HepG2 (cell line): ENCODE results near the gene NFIL3. TPM values are rescaled to one million over a fixed set of nuclear protein-coding genes. Genes with fewer than 3 reads are reported as not detected.

ENCODE experiments used
- AGO2 ChIP-seq: fragments of 200-400 bp; formaldehyde crosslinking; optimal IDR thresholded peaks from 2 replicates; pipeline ENCODE3; 2017; ENCODE audit warnings: mild to moderate bottlenecking, low read depth, low read length, moderate library complexity
- CENPX ChIP-seq: sonication (generic); formaldehyde crosslinking; IDR thresholded peaks from 2 replicates; pipeline ENCODE4 v1.9.0; 2021; ENCODE audit warnings: mild to moderate bottlenecking, missing genetic modification reagents, moderate library complexity
- HHEX ChIP-seq: IDR thresholded peaks from 2 replicates; pipeline ENCODE4 v1.6.1; 2016; ENCODE audit warnings: control low read depth
- LCORL ChIP-seq, 2 experiments: fragments of 450-650 bp in 1 of 2; sonication (generic) in 1 of 2; formaldehyde crosslinking in 1 of 2; IDR thresholded peaks; 2 replicates each; pipeline versions ENCODE4 v1.5.0 to v1.6.1; 2017 to 2020; ENCODE audit warnings: antibody characterized with exemption in 1 of 2, missing genetic modification reagents in 1 of 2
- MAF1 ChIP-seq: sonication (generic); formaldehyde crosslinking; IDR thresholded peaks from 2 replicates; pipeline ENCODE4 v1.5.0; 2020; ENCODE audit warnings: missing genetic modification reagents, borderline replicate concordance
- MAFG ChIP-seq: sonication (generic); formaldehyde crosslinking; IDR thresholded peaks from 2 replicates; pipeline ENCODE4 v1.5.1; 2020; ENCODE audit warnings: mild to moderate bottlenecking, missing genetic modification reagents
- NFKBIZ ChIP-seq: IDR thresholded peaks from 2 replicates; pipeline ENCODE4 v1.6.1; 2018; ENCODE audit warnings: missing genetic modification reagents, missing compliant biosample characterization
- RARA ChIP-seq: IDR thresholded peaks from 2 replicates; pipeline ENCODE4 v1.6.1; 2016; ENCODE audit warnings: missing genetic modification reagents, missing compliant biosample characterization
- RBM39 ChIP-seq: fragments of 200-400 bp; formaldehyde crosslinking; IDR thresholded peaks from one replicate; pipeline ENCODE4 v1.6.1; 2018; ENCODE audit warnings: antibody characterized with exemption, mild to moderate bottlenecking, low read depth, low read length; ENCODE audit not compliant: poor library complexity, severe bottlenecking
- TAF15 ChIP-seq: fragments of 200-400 bp; formaldehyde crosslinking; IDR thresholded peaks from one replicate; pipeline ENCODE4 v1.6.1; 2018; ENCODE audit warnings: mild to moderate bottlenecking, low read depth, low read length; ENCODE audit not compliant: poor library complexity, severe bottlenecking
- ZNF496 ChIP-seq: sonication (generic); formaldehyde crosslinking; IDR thresholded peaks from 2 replicates; pipeline ENCODE4 v1.8.1; 2023; ENCODE audit warnings: mild to moderate bottlenecking, moderate library complexity, missing genetic modification reagents; ENCODE audit not compliant: insufficient replicate concordance
- ZNF552 ChIP-seq: sonication (generic); formaldehyde crosslinking; IDR thresholded peaks from 2 replicates; pipeline ENCODE4 v1.9.0; 2022; ENCODE audit warnings: missing genetic modification reagents, mild to moderate bottlenecking, borderline replicate concordance
- ZNF670 ChIP-seq: sonication (generic); formaldehyde crosslinking; IDR thresholded peaks from 2 replicates; pipeline ENCODE4 v1.8.0; 2022; ENCODE audit warnings: mild to moderate bottlenecking, missing genetic modification reagents, borderline replicate concordance
- ZNF891 ChIP-seq: sonication (generic); formaldehyde crosslinking; IDR thresholded peaks from 2 replicates; pipeline ENCODE4 v1.5.0; 2020; ENCODE audit warnings: mild to moderate bottlenecking, missing genetic modification reagents
- polyA plus RNA-seq, 8 experiments: library from polyadenylated mRNA; depleted of rRNA in 3 of 8; stranded (reverse) in 7 of 8; unstranded in 1 of 8; fragments of >200 nt; fragmentation: Illumina TruSeq in 4 of 8; extraction: Trizol in 4 of 8; gene quantifications; 2 replicates each; pipeline versions ENCODE4 v1.2.1 to v1.2.3, GENCODE V29; 2011 to 2016; ENCODE audit warnings: low read depth in 4 of 8, missing spikeins in 1 of 8, mixed read lengths in 1 of 8; ENCODE audit not compliant: insufficient read depth in 1 of 8
- total RNA-seq, 5 experiments: library from RNA; depleted of rRNA; stranded (reverse); fragments of >200 nt; fragmentation: Illumina TruSeq; extraction: Trizol; gene quantifications; 2 replicates each; pipeline ENCODE4 v1.2.3, GENCODE V29; 2016; ENCODE audit warnings: low read depth in 1 of 5
- TF ChIP-seq, protein P1 (sequence below): sonication (generic); formaldehyde crosslinking; IDR thresholded peaks from 2 replicates; pipeline ENCODE4 v1.4.0; 2020; ENCODE audit warnings: missing genetic modification reagents
- TF ChIP-seq, protein P2 (sequence below): sonication (generic); formaldehyde crosslinking; IDR thresholded peaks from 2 replicates; pipeline ENCODE4 v1.5.0; 2020; ENCODE audit warnings: missing genetic modification reagents
- TF ChIP-seq, protein P3 (sequence below): sonication (generic); formaldehyde crosslinking; IDR thresholded peaks from 2 replicates; pipeline ENCODE4 v1.9.0; 2021; ENCODE audit warnings: missing genetic modification reagents, borderline replicate concordance
- TF ChIP-seq, protein P4 (sequence below): sonication (generic); formaldehyde crosslinking; IDR thresholded peaks from 2 replicates; pipeline ENCODE4 v1.8.1; 2023; ENCODE audit warnings: mild to moderate bottlenecking, missing genetic modification reagents

NFIL3 gene
- total and polyA plus RNA-seq, 2 of the 13 experiments (the other 11 are each of a cell fraction or from before 2014, with no cell fraction given): 46.6 to 54.2 TPM

DNA sequence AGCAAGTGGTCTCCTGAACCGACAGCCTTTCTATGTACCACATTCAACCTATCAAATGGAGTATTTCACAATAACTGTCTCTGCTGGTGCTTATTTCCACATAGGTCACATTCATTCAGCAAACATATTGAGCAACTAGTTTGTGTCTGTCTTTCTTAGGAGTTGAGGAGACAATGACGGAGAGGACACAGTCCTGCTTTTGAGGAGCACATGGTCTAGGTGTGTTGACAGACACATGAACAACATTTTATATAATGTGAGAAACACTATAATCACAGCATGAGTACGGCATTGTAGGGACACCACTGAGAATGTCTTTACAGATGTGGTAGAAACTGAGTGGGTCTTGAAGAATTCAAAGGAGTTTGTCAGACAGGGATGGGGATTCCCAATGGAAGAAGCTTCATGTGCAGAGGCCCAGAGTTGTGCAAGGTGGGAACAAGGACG, 28.5 kb downstream of the NFIL3 start (continued):
- TF ChIP-seq TAF15 (no peak), ZNF891 (CRISPR knock-in tag) (no peak), ZNF670 (CRISPR knock-in tag) (0 out of 2 replicates have a peak, but pooled peaks have one; percentile 29), AGO2 (no peak), HHEX (CRISPR knock-in tag) (0 out of 2 replicates have a peak, but pooled peaks have one; percentile 12), RBM39 (no peak), CENPX (no peak), ZNF496 (no peak), MAFG (CRISPR knock-in tag) (no peak), ZNF552 (no peak), LCORL (IDR thresholded peaks at IDR 0.05) (no peak), LCORL (CRISPR knock-in tag; IDR thresholded peaks at IDR 0.05) (0 out of 2 replicates have a peak, but pooled peaks have one; percentile 44), RARA (CRISPR knock-in tag) (peak; percentile 90), MAF1 (CRISPR knock-in tag) (0 out of 2 replicates have a peak, but pooled peaks have one; percentile 37), NFKBIZ (CRISPR knock-in tag) (peak; percentile 75; the same call in 1 of the 2 replicates)
- TF ChIP-seq, protein P1, sequence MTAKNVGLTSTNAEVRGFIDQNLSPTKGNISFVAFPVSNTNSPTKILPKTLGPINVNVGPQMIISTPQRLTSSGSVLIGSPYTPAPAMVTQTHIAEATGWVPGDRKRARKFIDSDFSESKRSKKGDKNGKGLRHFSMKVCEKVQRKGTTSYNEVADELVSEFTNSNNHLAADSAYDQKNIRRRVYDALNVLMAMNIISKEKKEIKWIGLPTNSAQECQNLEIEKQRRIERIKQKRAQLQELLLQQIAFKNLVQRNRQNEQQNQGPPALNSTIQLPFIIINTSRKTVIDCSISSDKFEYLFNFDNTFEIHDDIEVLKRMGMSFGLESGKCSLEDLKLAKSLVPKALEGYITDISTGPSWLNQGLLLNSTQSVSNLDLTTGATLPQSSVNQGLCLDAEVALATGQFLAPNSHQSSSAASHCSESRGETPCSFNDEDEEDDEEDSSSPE: peak; percentile 64; the same call in 1 of the 2 replicates
- TF ChIP-seq, protein P2, sequence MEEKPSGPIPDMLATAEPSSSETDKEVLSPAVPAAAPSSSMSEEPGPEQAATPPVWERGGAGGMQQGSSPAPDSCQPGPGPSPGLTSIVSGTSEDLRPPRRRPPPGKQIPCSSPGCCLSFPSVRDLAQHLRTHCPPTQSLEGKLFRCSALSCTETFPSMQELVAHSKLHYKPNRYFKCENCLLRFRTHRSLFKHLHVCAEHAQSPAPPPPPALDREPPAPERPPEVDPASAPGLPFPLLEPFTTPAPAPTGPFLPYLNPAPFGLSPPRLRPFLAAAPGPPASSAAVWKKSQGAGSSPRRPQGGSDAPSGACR (CRISPR knock-in tag): no peak
- TF ChIP-seq, protein P3, sequence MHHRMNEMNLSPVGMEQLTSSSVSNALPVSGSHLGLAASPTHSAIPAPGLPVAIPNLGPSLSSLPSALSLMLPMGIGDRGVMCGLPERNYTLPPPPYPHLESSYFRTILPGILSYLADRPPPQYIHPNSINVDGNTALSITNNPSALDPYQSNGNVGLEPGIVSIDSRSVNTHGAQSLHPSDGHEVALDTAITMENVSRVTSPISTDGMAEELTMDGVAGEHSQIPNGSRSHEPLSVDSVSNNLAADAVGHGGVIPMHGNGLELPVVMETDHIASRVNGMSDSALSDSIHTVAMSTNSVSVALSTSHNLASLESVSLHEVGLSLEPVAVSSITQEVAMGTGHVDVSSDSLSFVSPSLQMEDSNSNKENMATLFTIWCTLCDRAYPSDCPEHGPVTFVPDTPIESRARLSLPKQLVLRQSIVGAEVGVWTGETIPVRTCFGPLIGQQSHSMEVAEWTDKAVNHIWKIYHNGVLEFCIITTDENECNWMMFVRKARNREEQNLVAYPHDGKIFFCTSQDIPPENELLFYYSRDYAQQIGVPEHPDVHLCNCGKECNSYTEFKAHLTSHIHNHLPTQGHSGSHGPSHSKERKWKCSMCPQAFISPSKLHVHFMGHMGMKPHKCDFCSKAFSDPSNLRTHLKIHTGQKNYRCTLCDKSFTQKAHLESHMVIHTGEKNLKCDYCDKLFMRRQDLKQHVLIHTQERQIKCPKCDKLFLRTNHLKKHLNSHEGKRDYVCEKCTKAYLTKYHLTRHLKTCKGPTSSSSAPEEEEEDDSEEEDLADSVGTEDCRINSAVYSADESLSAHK (CRISPR knock-in tag): no peak
- TF ChIP-seq, protein P4, sequence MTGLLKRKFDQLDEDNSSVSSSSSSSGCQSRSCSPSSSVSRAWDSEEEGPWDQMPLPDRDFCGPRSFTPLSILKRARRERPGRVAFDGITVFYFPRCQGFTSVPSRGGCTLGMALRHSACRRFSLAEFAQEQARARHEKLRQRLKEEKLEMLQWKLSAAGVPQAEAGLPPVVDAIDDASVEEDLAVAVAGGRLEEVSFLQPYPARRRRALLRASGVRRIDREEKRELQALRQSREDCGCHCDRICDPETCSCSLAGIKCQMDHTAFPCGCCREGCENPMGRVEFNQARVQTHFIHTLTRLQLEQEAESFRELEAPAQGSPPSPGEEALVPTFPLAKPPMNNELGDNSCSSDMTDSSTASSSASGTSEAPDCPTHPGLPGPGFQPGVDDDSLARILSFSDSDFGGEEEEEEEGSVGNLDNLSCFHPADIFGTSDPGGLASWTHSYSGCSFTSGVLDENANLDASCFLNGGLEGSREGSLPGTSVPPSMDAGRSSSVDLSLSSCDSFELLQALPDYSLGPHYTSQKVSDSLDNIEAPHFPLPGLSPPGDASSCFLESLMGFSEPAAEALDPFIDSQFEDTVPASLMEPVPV (CRISPR knock-in tag): no peak
